ENCODE results near the gene ARHGAP21.

DNA sequence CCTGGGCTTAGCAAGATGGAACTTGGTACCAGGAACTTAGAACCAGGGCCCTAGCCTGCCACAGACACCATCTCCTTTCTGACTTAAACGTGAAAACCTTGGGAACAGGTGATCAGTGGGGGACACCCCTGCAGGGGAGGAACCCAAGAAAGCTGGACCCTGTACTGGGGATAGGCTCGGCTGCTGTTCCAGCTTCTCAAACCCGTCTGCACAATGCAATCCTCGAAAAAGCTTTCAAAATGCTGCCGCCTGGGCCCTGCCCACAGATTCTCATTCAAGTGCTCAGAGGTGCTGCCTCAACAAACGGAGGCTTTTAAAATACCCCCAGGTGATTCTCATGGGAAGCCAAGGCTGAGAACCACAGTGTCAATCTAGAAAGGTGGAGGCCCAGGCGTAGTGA lies 169.7 kb downstream of the ARHGAP21 start:
- TF ChIP-seq RBFOX2 (IDR thresholded peaks at IDR 0.05; ENCODE audit: low read depth, low read length) = no peak
- no peak for TF ChIP-seq ZNF121 (CRISPR knock-in tag; conservative IDR thresholded peaks at IDR 0.05)
